Spleen (tissue), 7 donors: Measurements from ENCODE around the gene TBCA.

Experiments
- CTCF ChIP-seq, 11 experiments: fragments of 200-600 bp in 7 of 11; fragments of 450-650 bp in 4 of 11; sonication (generic) in 4 of 11; IDR thresholded peaks in 8 of 11; conservative IDR thresholded peaks in 3 of 11; 1 replicate in 7 of 11; 2 replicates in 4 of 11; pipeline versions ENCODE4 v1.4.0 to v1.8.0; 2016 to 2021; ENCODE audit warnings: antibody characterized with exemption in 11 of 11, inconsistent platforms in 4 of 11, mild to moderate bottlenecking in 1 of 11
- POLR2AphosphoS5 ChIP-seq, 3 donors: sonication (generic); formaldehyde crosslinking; IDR thresholded peaks; one replicate each; pipeline ENCODE4 v1.5.1; 2017; ENCODE audit warnings: antibody characterized with exemption in 3 of 3
- donor health status: DM: no; HTN: no; CAD: no; lungs with moderate emphysema.
- donor health status: DM: no; HTN: no; CAD: no.
- donor health status: DM: no; HTN: no; CAD: no.

- TF ChIP-seq CTCF (IDR thresholded peaks at IDR 0.05 in 8 of 11, conservative IDR thresholded peaks at IDR 0.05 in 3 of 11): no peak
- no peak for TF ChIP-seq POLR2AphosphoS5 (IDR thresholded peaks at IDR 0.05)
These were observed 19.7 kb upstream of the TBCA start for GRCh38 chr5:77795846-77796245.
